Measurements from ENCODE around the gene POLR3E.

DNA sequence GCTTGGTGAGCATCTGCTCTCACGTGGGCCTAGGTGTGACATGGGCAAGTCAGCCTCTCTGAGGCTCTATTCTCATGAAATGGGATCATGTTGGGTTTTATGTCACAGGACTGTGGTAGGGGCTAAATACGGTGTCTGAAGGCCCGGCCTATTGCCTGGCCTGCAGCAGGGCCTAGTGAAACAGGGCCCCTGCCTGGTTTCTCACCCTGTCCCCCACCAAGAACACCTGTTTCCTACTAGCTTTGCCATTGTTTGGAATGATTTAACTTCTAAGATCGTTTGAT is 29.1 kb downstream of the POLR3E start:
- TF ChIP-seq GRHL2 (CRISPR knock-in tag; IDR thresholded peaks at IDR 0.05; ENCODE audit: insufficient replicate concordance, severe bottlenecking): no peak
- no peak for TF ChIP-seq FOXP4 (CRISPR knock-in tag; IDR thresholded peaks at IDR 0.05)
- TF ChIP-seq, protein P1, sequence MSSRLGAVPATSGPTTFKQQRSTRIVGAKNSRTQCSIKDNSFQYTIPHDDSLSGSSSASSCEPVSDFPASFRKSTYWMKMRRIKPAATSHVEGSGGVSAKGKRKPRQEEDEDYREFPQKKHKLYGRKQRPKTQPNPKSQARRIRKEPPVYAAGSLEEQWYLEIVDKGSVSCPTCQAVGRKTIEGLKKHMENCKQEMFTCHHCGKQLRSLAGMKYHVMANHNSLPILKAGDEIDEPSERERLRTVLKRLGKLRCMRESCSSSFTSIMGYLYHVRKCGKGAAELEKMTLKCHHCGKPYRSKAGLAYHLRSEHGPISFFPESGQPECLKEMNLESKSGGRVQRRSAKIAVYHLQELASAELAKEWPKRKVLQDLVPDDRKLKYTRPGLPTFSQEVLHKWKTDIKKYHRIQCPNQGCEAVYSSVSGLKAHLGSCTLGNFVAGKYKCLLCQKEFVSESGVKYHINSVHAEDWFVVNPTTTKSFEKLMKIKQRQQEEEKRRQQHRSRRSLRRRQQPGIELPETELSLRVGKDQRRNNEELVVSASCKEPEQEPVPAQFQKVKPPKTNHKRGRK (CRISPR knock-in tag; IDR thresholded peaks at IDR 0.05; ENCODE audit: borderline replicate concordance): no peak
- TF ChIP-seq FOXK1 (CRISPR knock-in tag; IDR thresholded peaks at IDR 0.05): no peak
- no peak for TF ChIP-seq CTCF (IDR thresholded peaks at IDR 0.05)
- TF ChIP-seq ZNF232 (CRISPR knock-in tag; IDR thresholded peaks at IDR 0.05): no peak
- TF ChIP-seq, protein P2, sequence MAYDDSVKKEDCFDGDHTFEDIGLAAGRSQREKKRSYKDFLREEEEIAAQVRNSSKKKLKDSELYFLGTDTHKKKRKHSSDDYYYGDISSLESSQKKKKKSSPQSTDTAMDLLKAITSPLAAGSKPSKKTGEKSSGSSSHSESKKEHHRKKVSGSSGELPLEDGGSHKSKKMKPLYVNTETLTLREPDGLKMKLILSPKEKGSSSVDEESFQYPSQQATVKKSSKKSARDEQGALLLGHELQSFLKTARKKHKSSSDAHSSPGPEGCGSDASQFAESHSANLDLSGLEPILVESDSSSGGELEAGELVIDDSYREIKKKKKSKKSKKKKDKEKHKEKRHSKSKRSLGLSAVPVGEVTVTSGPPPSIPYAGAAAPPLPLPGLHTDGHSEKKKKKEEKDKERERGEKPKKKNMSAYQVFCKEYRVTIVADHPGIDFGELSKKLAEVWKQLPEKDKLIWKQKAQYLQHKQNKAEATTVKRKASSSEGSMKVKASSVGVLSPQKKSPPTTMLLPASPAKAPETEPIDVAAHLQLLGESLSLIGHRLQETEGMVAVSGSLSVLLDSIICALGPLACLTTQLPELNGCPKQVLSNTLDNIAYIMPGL (CRISPR knock-in tag; IDR thresholded peaks at IDR 0.05): no peak
- no peak for TF ChIP-seq TEAD4 (CRISPR knock-in tag; IDR thresholded peaks at IDR 0.05)

Measured in WTC11 (cell line).